Glutamatergic neuron (in vitro differentiated cells): ENCODE results near the gene ZNF385A. TPM values are rescaled to one million over a fixed set of nuclear protein-coding genes. Genes with fewer than 3 reads are reported as not detected.

Source experiments
- DNase-seq: peaks from one replicate; pipeline ENCODE4 v3.0.0; 2022
- H3K27ac Mint-ChIP-seq: one replicate; pipeline ENCODE4 v1.8.0; 2020; ENCODE audit warnings: mild to moderate bottlenecking, mixed read lengths, inconsistent platforms; ENCODE audit not compliant: unreplicated experiment
- H3K27me3 Mint-ChIP-seq: one replicate; pipeline ENCODE4 v1.8.0; 2020; ENCODE audit warnings: mild to moderate bottlenecking, moderate library complexity, mixed read lengths, inconsistent platforms; ENCODE audit not compliant: unreplicated experiment
- H3K36me3 Mint-ChIP-seq: one replicate; pipeline ENCODE4 v1.8.0; 2020; ENCODE audit warnings: mild to moderate bottlenecking, mixed read lengths, inconsistent platforms; ENCODE audit not compliant: unreplicated experiment
- H3K4me1 Mint-ChIP-seq: one replicate; pipeline ENCODE4 v1.8.0; 2020; ENCODE audit warnings: mild to moderate bottlenecking, low read depth, mixed read lengths, inconsistent platforms; ENCODE audit not compliant: unreplicated experiment
- H3K4me3 Mint-ChIP-seq: one replicate; pipeline ENCODE4 v1.8.0; 2020; ENCODE audit warnings: mild to moderate bottlenecking, mixed read lengths, inconsistent platforms; ENCODE audit not compliant: unreplicated experiment
- H3K9me3 Mint-ChIP-seq: one replicate; pipeline ENCODE4 v1.8.0; 2020; ENCODE audit warnings: mild to moderate bottlenecking, moderate library complexity, mixed read lengths, inconsistent platforms; ENCODE audit not compliant: unreplicated experiment
- CTCF ChIP-seq: fragments of 200-600 bp; sonication (generic); IDR thresholded peaks from one replicate; pipeline ENCODE4 v1.5.0; 2021; ENCODE audit not compliant: partially characterized antibody, unreplicated experiment
- total RNA-seq: library from RNA; stranded (reverse); fragmentation: NEBNext Ultra II Directional; extraction: Animal tissue kit (Norgen Biotek cat#: 25700); gene quantifications from one replicate; pipeline ENCODE4 v1.2.1, GENCODE V29; 2021; ENCODE audit not compliant: unreplicated experiment

Gene ZNF385A
- total RNA-seq, 1 donor from 2014 or later: 26.6 TPM

- peaks cover 2% of the 10 kb centered on the region for H3K9me3 Mint-ChIP-seq
- H3K27ac Mint-ChIP-seq: no peak overlapping the region
- DNase-seq: no peak
- no peaks in the 10 kb centered on the region for H3K27me3 Mint-ChIP-seq
- TF ChIP-seq CTCF: no peak
- no peaks in the 10 kb centered on the region for H3K4me1 Mint-ChIP-seq
- no peak overlapping the region for H3K4me3 Mint-ChIP-seq
- H3K36me3 Mint-ChIP-seq: peaks cover 5% of the 10 kb centered on the region
These were observed 27.8 kb upstream of the ZNF385A start for GRCh38 chr12:54412348-54412747.

- Mint-ChIP-seq H3K9me3 (peaks cover 2% of the 10 kb centered on the region), H3K27me3 (no peaks in the 10 kb centered on the region), H3K27ac (no peak overlapping the region), H3K4me1 (no peaks in the 10 kb centered on the region), H3K4me3 (no peak overlapping the region), H3K36me3 (peaks cover 5% of the 10 kb centered on the region)
- no peak for DNase-seq
- no peak for TF ChIP-seq CTCF
These were observed 27.1 kb upstream of the ZNF385A start for GRCh38 chr12:54411391-54412241.

- Mint-ChIP-seq H3K4me1 (no peaks in the 10 kb centered on the region), H3K4me3 (no peak overlapping the region), H3K9me3 (peaks cover 7% of the 10 kb centered on the region), H3K27me3 (peaks cover 1% of the 10 kb centered on the region), H3K36me3 (peaks cover 5% of the 10 kb centered on the region), H3K27ac (no peak overlapping the region)
- no peak for DNase-seq
- TF ChIP-seq CTCF: no peak
These were observed 24.7 kb upstream of the ZNF385A start for GRCh38 chr12:54409267-54409666.

GRCh38 chr12:54407183-54407905 lies 22.8 kb upstream of the ZNF385A start:
- no peak for DNase-seq
- Mint-ChIP-seq H3K4me1 (no peaks in the 10 kb centered on the region), H3K4me3 (no peak overlapping the region), H3K27ac (no peak overlapping the region), H3K27me3 (peaks cover 1% of the 10 kb centered on the region), H3K36me3 (no peaks in the 10 kb centered on the region), H3K9me3 (peaks cover 5% of the 10 kb centered on the region)
- TF ChIP-seq CTCF: no peak

GRCh38 chr12:54405573-54405972 lies 21.0 kb upstream of the ZNF385A start:
- TF ChIP-seq CTCF: no peak
- Mint-ChIP-seq H3K4me3 (no peak overlapping the region), H3K4me1 (no peaks in the 10 kb centered on the region), H3K27me3 (peaks cover 11% of the 10 kb centered on the region), H3K27ac (no peak overlapping the region), H3K9me3 (peaks cover 5% of the 10 kb centered on the region), H3K36me3 (no peaks in the 10 kb centered on the region)
- no peak for DNase-seq
